GM20000 (cell line): ENCODE measurements around the gene NHS.

ENCODE experiments used
- DNase-seq: peaks from one replicate; pipeline ENCODE4 v3.0.0; 2012; ENCODE audit warnings: low spot score
- CTCF ChIP-seq: IDR thresholded peaks from 2 replicates; pipeline ENCODE4 v1.5.1; 2012; ENCODE audit warnings: mild to moderate bottlenecking, control low read depth; ENCODE audit errors: extremely low read depth, missing control alignments

NHS gene

GRCh38 chrX:17521871-17522693 lies 147.1 kb downstream of the NHS start:
- TF ChIP-seq CTCF = no peak
- no peak for DNase-seq

DNA sequence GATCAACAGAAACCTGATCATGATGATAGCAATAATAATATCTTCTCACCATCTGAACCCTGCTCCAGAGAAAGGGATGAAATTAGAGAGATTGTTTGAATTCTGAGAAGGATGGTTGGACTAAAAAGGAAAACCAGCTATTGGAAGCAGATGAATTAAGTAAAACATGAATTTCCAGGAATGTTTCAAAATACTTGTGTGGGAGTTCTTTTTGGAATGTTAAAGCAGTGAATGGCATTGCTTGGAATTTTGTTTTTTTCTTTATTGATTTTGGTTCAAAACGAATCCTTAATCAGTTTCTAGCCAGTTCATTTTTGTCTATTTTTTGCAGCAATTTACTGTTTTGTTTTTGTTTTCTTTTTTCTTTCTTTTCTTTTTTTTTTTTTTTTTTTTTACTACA lies 150.3 kb downstream of the NHS start:
- TF ChIP-seq CTCF = no peak
- DNase-seq = no peak

- no peak for DNase-seq
- no peak for TF ChIP-seq CTCF
Observed at GRCh38 chrX:17525762-17526555, 151.0 kb downstream of the NHS start.

GRCh38 chrX:17527135-17527701 lies 152.2 kb downstream of the NHS start:
- no peak for DNase-seq
- TF ChIP-seq CTCF = no peak

DNA sequence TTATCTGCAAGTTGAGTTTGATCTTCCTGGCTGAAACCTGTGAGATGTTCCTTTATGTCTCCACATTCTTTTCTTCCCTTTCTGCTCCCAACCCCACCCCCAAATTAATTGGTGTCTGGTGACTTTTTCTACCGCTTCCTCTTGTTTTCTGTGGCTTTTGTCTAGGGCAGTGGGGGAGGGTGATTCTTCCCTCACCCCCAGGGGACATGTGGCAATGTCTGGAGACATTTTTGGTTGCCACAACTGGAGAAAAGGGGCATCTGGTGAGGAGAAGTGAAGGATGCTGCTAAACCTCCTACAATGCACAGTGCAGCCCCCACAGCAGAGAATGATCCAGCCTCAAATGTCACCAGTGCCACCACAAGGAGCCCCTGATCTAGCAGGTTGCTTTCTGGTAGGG lies 152.9 kb downstream of the NHS start:
- TF ChIP-seq CTCF = no peak
- no peak for DNase-seq

DNA sequence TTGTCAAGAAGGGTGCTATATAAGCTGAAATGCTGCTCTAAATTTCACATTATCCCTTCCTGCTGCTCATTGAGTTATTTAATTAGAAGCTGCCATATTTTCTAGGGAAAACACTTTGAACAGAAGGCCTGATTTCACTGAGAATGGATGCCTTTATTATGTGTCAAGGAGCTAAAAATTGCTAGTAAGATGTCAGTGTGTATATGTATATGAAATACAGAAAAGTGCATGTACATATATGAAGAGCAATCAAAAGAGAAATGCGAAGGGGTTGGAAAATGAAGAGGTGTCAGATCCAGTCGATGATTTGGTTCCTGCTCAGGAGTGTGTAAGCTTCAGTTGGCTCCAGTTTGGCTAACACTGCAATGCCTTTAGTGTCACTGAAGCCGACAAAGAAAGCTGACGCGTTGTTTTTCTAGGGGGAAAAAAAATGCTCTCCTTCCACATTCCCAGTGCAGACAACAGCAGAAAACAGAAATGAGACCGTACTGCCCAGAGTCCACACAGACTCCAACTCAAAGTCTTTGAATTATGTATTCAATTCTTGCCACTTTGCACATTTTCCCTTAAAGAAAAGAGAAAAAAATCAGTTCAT lies 154.2 kb downstream of the NHS start:
- TF ChIP-seq CTCF = no peak
- DNase-seq = no peak
